Neutrophil (primary cell): ENCODE results near the gene SYNPO2.

Source experiments
- H3K27ac ChIP-seq: fragments of 200-600 bp; sonication (generic); 2 replicates; pipeline ENCODE4 v1.5.1; 2016; ENCODE audit warnings: mild to moderate bottlenecking, moderate library complexity
- H3K27me3 ChIP-seq: fragments of 200-600 bp; sonication (generic); 2 replicates; pipeline ENCODE4 v1.6.0; 2016; ENCODE audit warnings: mild to moderate bottlenecking
- H3K36me3 ChIP-seq: fragments of 200-600 bp; sonication (generic); 2 replicates; pipeline ENCODE4 v1.5.1; 2017
- H3K4me1 ChIP-seq, 2 experiments: fragments of 200-600 bp in 1 of 2; sonication (generic) in 1 of 2; 1 replicate in 1 of 2; 2 replicates in 1 of 2; pipeline versions ENCODE4 v1.5.1 to v1.6.1; 2013 to 2016; ENCODE audit warnings: low read depth in 1 of 2, low read length in 1 of 2, mild to moderate bottlenecking in 1 of 2, moderate library complexity in 1 of 2; ENCODE audit not compliant: control insufficient read depth in 1 of 2, insufficient read depth in 1 of 2
- H3K4me3 ChIP-seq, 2 experiments: fragments of 200-600 bp in 1 of 2; sonication (generic) in 1 of 2; 1 replicate in 1 of 2; 2 replicates in 1 of 2; pipeline ENCODE4 v1.5.1; 2013 to 2016; ENCODE audit warnings: low read depth in 1 of 2, low read length in 1 of 2, mild to moderate bottlenecking in 1 of 2, moderate library complexity in 1 of 2
- H3K9me3 ChIP-seq: fragments of 200-600 bp; sonication (generic); 2 replicates; pipeline ENCODE4 v1.5.1; 2016
- CTCF ChIP-seq: fragments of 200-600 bp; sonication (generic); IDR thresholded peaks from 2 replicates; pipeline ENCODE4 v1.5.1; 2016; ENCODE audit warnings: antibody characterized with exemption

The SYNPO2 gene

GRCh38 chr4:119098306-119098705, 209.7 kb downstream of the SYNPO2 start:
- no peaks in the 10 kb centered on the region for H3K27me3 ChIP-seq
- TF ChIP-seq CTCF, result no peak
- no peak overlapping the region for H3K4me3 ChIP-seq
- H3K4me1 ChIP-seq, result no peaks in the 10 kb centered on the region
- no peaks in the 10 kb centered on the region for H3K9me3 ChIP-seq
- H3K27ac ChIP-seq, result no peak overlapping the region
- no peaks in the 10 kb centered on the region for H3K36me3 ChIP-seq

GRCh38 chr4:119099227-119099810, 210.7 kb downstream of the SYNPO2 start:
- TF ChIP-seq CTCF, result no peak
- Histone ChIP-seq H3K27me3 (no peaks in the 10 kb centered on the region), H3K4me1 (no peaks in the 10 kb centered on the region), H3K36me3 (no peaks in the 10 kb centered on the region), H3K27ac (no peak overlapping the region), H3K9me3 (no peaks in the 10 kb centered on the region), H3K4me3 (no peak overlapping the region)

- no peaks in the 10 kb centered on the region for H3K4me1 ChIP-seq
- no peaks in the 10 kb centered on the region for H3K9me3 ChIP-seq
- no peak overlapping the region for H3K4me3 ChIP-seq
- H3K27ac ChIP-seq, result no peak overlapping the region
- TF ChIP-seq CTCF, result no peak
- H3K36me3 ChIP-seq, result no peaks in the 10 kb centered on the region
- H3K27me3 ChIP-seq, result no peaks in the 10 kb centered on the region
These were observed 212.0 kb downstream of the SYNPO2 start for GRCh38 chr4:119100655-119101054.

GRCh38 chr4:119103263-119103662, 214.6 kb downstream of the SYNPO2 start:
- no peak overlapping the region for H3K4me3 ChIP-seq
- H3K27me3 ChIP-seq, result no peaks in the 10 kb centered on the region
- H3K27ac ChIP-seq, result no peak overlapping the region
- no peak for TF ChIP-seq CTCF
- no peaks in the 10 kb centered on the region for H3K9me3 ChIP-seq
- no peaks in the 10 kb centered on the region for H3K4me1 ChIP-seq
- no peaks in the 10 kb centered on the region for H3K36me3 ChIP-seq

- Histone ChIP-seq H3K27me3 (no peaks in the 10 kb centered on the region), H3K9me3 (no peaks in the 10 kb centered on the region), H3K4me3 (no peak overlapping the region), H3K27ac (no peak overlapping the region), H3K4me1 (no peaks in the 10 kb centered on the region), H3K36me3 (no peaks in the 10 kb centered on the region)
- no peak for TF ChIP-seq CTCF
These were observed 216.1 kb downstream of the SYNPO2 start for GRCh38 chr4:119104644-119105273.
